Kidney epithelial cell (primary cell): ENCODE data around the gene RBBP4. TPM values are rescaled to one million over a fixed set of nuclear protein-coding genes. Genes with fewer than 3 reads are reported as not detected.

Experiments used
- DNase-seq: peaks from one replicate; pipeline ENCODE4 v3.0.0-alpha.2; 2010; ENCODE audit warnings: low read depth
- H3K27me3 ChIP-seq: 2 replicates; pipeline ENCODE4 v1.6.0; 2011; ENCODE audit warnings: low read length; ENCODE audit not compliant: control insufficient read depth, insufficient read depth
- H3K36me3 ChIP-seq: 2 replicates; pipeline ENCODE4 v1.5.1; 2011; ENCODE audit warnings: low read length; ENCODE audit not compliant: control insufficient read depth, insufficient read depth
- H3K4me3 ChIP-seq: 2 replicates; pipeline ENCODE4 v1.5.1; 2011; ENCODE audit warnings: low read depth, mild to moderate bottlenecking, control low read depth, low read length
- total RNA-seq: library from RNA; depleted of rRNA; stranded (reverse); fragments of >200 nt; gene quantifications from 2 replicates; pipeline ENCODE4 v1.2.3, GENCODE V29; 2015
- TF ChIP-seq, protein P1 (sequence below): IDR thresholded peaks from 2 replicates; pipeline ENCODE4 v1.5.1; 2011; ENCODE audit warnings: mild to moderate bottlenecking, moderate library complexity, low read length, control low read depth, inconsistent platforms; ENCODE audit not compliant: insufficient read depth, poor library complexity, severe bottlenecking

Gene RBBP4
- total RNA-seq, 1 donor from 2014 or later: 216 TPM

DNA sequence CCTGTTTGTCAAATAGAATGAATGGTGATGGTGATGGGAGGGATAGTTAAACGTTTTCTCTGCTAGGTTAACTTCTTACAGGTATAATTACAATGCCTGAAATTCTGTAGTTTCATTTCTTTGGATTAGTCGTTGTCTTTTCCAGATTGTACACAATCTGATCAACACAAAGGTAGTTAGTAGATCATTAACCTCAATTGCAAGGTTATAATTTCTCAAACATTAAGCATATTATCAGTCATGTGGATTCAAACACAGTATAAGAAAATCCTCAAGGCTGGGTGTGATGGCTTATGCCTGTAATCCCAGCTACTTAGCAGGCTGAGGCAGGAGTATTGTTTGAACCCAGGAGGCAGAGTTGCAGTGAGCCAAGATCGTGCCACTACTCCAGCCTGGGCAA, 31.0 kb downstream of the RBBP4 start:
- Histone ChIP-seq H3K36me3 (peaks cover 1% of the 10 kb centered on the region), H3K4me3 (no peak overlapping the region), H3K27me3 (no peaks in the 10 kb centered on the region)
- TF ChIP-seq, protein P1, sequence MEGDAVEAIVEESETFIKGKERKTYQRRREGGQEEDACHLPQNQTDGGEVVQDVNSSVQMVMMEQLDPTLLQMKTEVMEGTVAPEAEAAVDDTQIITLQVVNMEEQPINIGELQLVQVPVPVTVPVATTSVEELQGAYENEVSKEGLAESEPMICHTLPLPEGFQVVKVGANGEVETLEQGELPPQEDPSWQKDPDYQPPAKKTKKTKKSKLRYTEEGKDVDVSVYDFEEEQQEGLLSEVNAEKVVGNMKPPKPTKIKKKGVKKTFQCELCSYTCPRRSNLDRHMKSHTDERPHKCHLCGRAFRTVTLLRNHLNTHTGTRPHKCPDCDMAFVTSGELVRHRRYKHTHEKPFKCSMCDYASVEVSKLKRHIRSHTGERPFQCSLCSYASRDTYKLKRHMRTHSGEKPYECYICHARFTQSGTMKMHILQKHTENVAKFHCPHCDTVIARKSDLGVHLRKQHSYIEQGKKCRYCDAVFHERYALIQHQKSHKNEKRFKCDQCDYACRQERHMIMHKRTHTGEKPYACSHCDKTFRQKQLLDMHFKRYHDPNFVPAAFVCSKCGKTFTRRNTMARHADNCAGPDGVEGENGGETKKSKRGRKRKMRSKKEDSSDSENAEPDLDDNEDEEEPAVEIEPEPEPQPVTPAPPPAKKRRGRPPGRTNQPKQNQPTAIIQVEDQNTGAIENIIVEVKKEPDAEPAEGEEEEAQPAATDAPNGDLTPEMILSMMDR: no peak
- DNase-seq: no peak

DNA sequence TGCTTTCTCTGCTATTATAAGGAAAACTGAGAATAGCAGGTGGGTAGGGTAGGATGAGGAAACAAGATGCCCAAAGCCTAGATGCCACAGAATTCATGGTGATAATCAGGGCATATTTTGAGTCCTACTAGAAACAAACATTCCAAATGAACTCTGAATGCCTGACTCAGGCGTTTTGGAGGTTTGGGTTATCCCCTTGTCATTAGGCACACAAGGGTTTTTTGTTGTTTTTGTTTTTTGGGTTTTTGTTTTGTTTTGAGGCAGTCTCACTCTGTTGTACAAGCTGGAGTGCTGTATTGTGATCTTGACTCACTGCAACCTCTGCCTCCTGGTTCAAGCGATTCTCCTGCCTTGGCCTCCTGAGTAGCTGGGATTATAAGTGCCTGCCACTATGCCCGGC, 32.4 kb downstream of the RBBP4 start:
- Histone ChIP-seq H3K36me3 (peaks cover 1% of the 10 kb centered on the region), H3K4me3 (no peak overlapping the region), H3K27me3 (no peaks in the 10 kb centered on the region)
- TF ChIP-seq, protein P1: no peak
- no peak for DNase-seq

DNA sequence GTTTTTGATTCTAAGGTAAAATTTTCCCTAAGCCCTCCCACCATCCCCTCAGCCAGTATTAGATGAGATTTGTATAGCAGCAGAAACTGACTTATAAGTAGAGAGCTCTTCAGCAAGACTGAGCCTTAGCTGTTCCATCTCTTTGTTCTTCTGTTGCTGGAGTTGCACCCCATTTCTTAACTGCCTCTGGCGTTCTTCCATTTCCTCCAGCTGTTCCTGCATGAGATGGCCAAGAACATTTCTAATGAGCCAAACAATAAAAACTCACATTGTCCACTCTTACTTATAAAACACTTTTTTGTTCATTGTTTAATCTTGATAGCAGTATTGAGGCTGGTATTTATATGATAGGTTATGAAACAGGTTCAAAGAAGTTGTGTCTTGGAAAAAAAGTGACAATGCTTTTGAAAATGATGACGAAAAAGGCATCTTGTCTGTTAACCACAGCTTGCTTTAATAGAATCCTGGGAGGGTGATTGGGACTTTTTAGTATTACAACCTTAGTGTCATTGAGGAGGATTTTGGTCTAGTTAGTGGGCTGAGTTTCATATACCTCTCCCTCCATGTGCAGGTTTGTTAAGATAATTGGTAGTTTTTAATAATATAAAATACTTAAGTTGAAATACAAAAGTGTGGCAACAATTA, 33.3 kb downstream of the RBBP4 start:
- peaks cover 1% of the 10 kb centered on the region for H3K36me3 ChIP-seq
- no peak for DNase-seq
- TF ChIP-seq, protein P1: no peak
- H3K27me3 ChIP-seq: no peaks in the 10 kb centered on the region
- H3K4me3 ChIP-seq: no peak overlapping the region

DNA sequence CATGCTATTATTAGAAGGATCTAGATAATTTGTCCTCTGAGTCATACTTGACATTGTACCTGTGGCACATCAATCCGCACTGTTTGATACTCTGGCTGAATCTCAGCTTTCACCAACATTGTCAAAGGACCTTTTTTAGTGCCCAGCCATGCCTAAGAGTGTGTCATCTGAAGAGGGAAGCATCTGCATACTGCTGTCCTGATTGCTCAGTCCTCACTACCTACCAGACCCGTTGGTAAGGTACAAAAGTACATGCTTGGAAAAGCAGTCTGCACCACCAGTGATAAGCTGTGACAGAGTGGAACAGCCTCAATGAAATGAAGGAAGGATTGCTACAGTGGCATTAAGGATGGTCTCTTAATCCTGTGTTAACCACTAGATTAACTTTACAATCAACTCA, 34.5 kb downstream of the RBBP4 start:
- Histone ChIP-seq H3K36me3 (peaks cover 1% of the 10 kb centered on the region), H3K27me3 (no peaks in the 10 kb centered on the region), H3K4me3 (no peak overlapping the region)
- TF ChIP-seq, protein P1: no peak
- no peak for DNase-seq

DNA sequence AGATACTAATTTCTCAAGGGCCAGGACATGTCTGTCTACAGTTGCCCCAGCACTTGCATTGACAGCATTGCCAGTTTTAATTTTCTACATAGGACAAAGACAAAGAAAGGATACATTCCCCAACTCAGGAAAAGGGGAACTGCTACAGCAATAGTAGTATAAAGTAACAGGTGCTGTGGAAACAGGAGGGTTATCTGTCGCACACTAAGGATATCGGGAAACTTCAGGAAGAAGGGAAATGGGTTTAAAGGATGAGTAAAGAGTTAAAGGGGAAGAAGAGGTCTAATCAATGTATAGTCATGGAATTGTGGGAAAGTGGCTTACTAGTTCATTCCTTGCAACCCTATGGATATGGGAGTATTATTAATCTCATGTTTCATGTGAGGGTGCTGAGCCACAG, 35.4 kb downstream of the RBBP4 start:
- DNase-seq: no peak
- no peaks in the 10 kb centered on the region for H3K27me3 ChIP-seq
- TF ChIP-seq, protein P1: no peak
- peaks cover 1% of the 10 kb centered on the region for H3K36me3 ChIP-seq
- no peak overlapping the region for H3K4me3 ChIP-seq
